Left ventricle myocardium inferior (tissue), 1 donor: ENCODE measurements around the gene DPH6. TPM values are rescaled to one million over a fixed set of nuclear protein-coding genes. Genes with fewer than 3 reads are reported as not detected.

Experiments
- DNase-seq: peaks from one replicate; pipeline ENCODE4 v3.0.0-alpha.2; 2020
- H3K27ac ChIP-seq: fragments of 200-600 bp; replicated peaks from 2 replicates; pipeline ENCODE4 v1.8.0; 2021
- H3K27me3 ChIP-seq: fragments of 200-600 bp; 2 replicates; pipeline ENCODE4 v1.8.0; 2021; ENCODE audit warnings: low read depth
- H3K36me3 ChIP-seq: fragments of 200-600 bp; 2 replicates; pipeline ENCODE4 v1.8.0; 2021
- H3K4me1 ChIP-seq: fragments of 200-600 bp; 2 replicates; pipeline ENCODE4 v1.8.0; 2021
- H3K4me3 ChIP-seq: fragments of 200-600 bp; 2 replicates; pipeline ENCODE4 v1.8.0; 2021; ENCODE audit warnings: mild to moderate bottlenecking, moderate library complexity
- H3K9me3 ChIP-seq: fragments of 200-600 bp; replicated peaks from 2 replicates; pipeline ENCODE4 v1.8.0; 2021
- CTCF ChIP-seq: fragments of 200-600 bp; IDR thresholded peaks from 2 replicates; pipeline ENCODE4 v1.8.0; 2021; ENCODE audit warnings: antibody characterized with exemption, mild to moderate bottlenecking, borderline replicate concordance
- intact Hi-C: fragments of 100-400 bp; cut with micrococcal nuclease; formaldehyde crosslinking; loops from one replicate; pipeline ENCODE4 v1.11.0; 2022
- total RNA-seq: library from RNA; stranded (reverse); fragmentation: NEBNext Ultra II Directional; extraction: Animal tissue kit (Norgen Biotek cat#: 25700); gene quantifications from one replicate; pipeline ENCODE4 v1.2.1, GENCODE V29; 2021
- donor health status: DM: no; HTN: yes; CAD: no; lungs with severe emphysema.

The DPH6 gene
- total RNA-seq, 1 donor from 2014 or later, result 13.9 TPM

GRCh38 chr15:35465783-35466182 is 80.2 kb downstream of the DPH6 start:
- intact Hi-C loops, result no loop called here
- H3K27ac ChIP-seq, result no peak overlapping the region
- DNase-seq, result no peak

DNA sequence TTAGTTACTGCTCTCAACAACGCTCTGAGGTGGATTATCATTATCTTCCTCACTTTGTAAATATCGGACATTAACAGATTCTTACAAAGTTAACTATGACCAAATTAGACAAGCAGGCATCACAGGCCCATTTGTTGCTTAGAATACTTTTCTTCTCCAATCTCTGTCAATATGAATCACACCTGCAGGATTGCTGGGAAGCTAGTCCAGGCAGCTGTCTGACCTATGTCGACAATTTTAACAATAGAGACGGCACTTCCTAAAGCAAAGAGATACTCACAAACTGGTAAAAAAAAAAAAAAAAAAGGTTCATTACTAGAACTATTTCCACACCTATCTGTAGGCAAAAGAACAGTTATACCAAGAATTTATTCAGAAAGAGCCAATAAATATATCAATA is 85.3 kb downstream of the DPH6 start:
- no peaks in the 10 kb centered on the region for H3K4me1 ChIP-seq

More at GRCh38 chr15:35465783-35466182, 80.2 kb downstream of the DPH6 start:
- H3K4me3 ChIP-seq, result no peak overlapping the region
- no peaks in the 10 kb centered on the region for H3K4me1 ChIP-seq
- H3K27me3 ChIP-seq, result no peaks in the 10 kb centered on the region
- no peak for TF ChIP-seq CTCF
- H3K9me3 ChIP-seq, result no peaks in the 10 kb centered on the region
- peaks cover 3% of the 10 kb centered on the region for H3K36me3 ChIP-seq

DNA sequence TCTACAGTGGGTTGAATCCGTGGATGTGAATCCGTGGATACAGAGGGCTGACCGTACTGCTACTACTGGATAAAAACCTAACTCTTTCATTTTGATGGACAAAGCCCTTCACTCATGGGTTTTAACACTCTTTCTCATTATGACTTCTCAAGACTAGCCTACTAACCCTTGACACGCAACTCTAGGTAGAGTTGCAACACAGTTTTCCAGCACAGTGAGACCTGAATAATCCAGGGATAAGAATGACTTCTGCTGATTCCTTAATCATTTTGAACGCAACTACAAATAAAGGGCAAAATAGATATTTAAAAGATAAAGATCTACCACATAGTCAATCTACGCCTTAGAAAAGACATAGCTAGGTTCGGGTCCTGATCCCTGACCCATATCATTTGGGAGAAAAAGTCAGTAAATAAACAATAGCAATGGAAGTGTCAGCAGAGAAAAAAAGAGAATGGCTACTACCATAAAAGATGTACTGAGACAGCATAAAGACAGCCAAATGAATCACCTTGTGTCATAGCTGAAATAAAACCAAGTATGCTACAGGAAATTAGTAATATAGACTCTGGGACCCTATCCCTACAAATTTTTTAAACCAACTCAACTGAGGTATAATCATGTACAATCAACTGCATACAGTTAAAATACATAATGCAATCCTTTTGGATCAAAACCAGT is 87.6 kb downstream of the DPH6 start:
- H3K27ac ChIP-seq, result no peak overlapping the region
- TF ChIP-seq CTCF, result no peak
- no peak for DNase-seq
- no peaks in the 10 kb centered on the region for H3K4me1 ChIP-seq
- H3K27me3 ChIP-seq, result no peaks in the 10 kb centered on the region
- no peaks in the 10 kb centered on the region for H3K9me3 ChIP-seq
- no peaks in the 10 kb centered on the region for H3K36me3 ChIP-seq
- intact Hi-C loops, result no loop called here
- H3K4me3 ChIP-seq, result no peak overlapping the region

More for the DNA sequence above, 85.3 kb downstream of the DPH6 start:
- Histone ChIP-seq H3K9me3 (no peaks in the 10 kb centered on the region), H3K27ac (no peak overlapping the region), H3K4me3 (no peak overlapping the region), H3K36me3 (no peaks in the 10 kb centered on the region), H3K27me3 (no peaks in the 10 kb centered on the region)
- TF ChIP-seq CTCF, result no peak
- intact Hi-C loops, result no loop called here
- no peak for DNase-seq

DNA sequence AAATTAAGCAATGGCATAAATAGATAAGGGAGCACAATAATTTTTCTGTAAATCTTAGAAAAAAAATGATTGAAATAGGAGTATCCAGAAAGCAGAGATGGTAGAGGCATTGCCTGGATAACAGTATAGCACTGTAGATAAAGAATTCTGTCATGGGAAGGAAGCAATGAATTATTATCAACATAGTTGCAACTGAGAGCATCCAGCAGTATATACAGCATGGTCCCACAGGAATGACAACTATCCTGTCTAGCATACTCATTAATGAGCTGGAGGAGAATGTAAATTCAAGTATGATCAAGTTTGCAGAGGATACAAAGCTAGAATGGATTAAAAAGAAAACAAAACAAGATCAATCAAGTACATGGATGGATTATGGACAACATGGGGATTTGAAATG is 90.8 kb downstream of the DPH6 start:
- intact Hi-C loops, result no loop called here
- Histone ChIP-seq H3K36me3 (no peaks in the 10 kb centered on the region), H3K27me3 (no peaks in the 10 kb centered on the region), H3K4me3 (no peak overlapping the region), H3K4me1 (no peaks in the 10 kb centered on the region), H3K27ac (no peak overlapping the region), H3K9me3 (no peaks in the 10 kb centered on the region)
- no peak for TF ChIP-seq CTCF
- no peak for DNase-seq

DNA sequence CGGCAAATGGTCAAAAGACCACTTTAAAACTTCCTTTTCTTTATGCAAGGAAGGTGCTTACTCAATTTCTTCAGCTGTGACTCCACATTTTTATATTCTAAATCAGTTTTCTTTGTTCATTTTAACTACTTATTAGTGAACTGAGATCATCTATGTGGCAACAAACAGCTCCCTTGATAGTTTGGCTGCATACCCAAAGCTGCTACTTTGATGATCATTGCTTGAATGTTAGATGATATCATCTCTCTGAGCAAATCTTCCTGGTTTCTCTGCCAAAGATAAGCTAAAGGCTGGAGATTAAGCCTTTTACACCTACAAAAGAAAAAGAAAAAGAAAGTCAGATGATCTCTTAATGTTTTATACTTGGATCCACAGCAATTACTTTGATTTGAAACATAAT is 95.5 kb downstream of the DPH6 start:
- Histone ChIP-seq H3K36me3 (no peaks in the 10 kb centered on the region), H3K9me3 (no peaks in the 10 kb centered on the region), H3K4me1 (no peaks in the 10 kb centered on the region), H3K27ac (no peak overlapping the region), H3K4me3 (no peak overlapping the region), H3K27me3 (no peaks in the 10 kb centered on the region)
- TF ChIP-seq CTCF, result no peak
- intact Hi-C loops, result no loop called here
- no peak for DNase-seq
